Measurements from ENCODE around the gene ZNF576. TPM values are rescaled to one million over a fixed set of nuclear protein-coding genes. Genes with fewer than 3 reads are reported as not detected.

Gene ZNF576
- total RNA-seq, 4 donors from 2014 or later, result 12.3 to 15.0 (median 13.3) TPM

DNA sequence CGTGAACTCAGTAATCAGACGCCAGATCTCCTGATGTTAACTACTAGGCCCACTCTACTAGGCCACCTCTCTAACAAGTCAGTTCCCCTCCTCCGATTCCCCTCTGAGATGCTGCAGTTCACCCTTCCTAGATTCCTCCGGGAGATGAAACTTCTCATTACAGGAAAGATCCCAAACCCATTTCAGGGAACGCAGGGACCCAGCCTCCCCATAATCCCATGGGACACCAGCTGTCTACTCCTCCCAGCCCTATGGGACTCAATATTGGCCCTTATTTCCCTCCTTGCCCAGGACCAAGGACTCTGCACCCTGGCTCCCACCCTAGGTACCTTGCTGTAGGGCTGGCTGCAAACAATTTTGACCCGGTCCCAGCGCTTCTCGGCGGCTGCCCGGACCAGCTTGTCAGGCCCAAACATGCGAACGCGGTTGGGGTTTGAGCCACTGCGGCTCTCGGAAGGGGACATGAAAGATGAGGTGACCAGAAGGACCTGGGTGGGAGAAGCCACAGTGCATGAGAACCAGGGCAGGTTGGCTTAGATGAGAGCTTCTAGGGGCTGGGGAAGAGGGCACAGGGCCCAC, 42.0 kb upstream of the ZNF576 start:
- TF ChIP-seq, protein P1, sequence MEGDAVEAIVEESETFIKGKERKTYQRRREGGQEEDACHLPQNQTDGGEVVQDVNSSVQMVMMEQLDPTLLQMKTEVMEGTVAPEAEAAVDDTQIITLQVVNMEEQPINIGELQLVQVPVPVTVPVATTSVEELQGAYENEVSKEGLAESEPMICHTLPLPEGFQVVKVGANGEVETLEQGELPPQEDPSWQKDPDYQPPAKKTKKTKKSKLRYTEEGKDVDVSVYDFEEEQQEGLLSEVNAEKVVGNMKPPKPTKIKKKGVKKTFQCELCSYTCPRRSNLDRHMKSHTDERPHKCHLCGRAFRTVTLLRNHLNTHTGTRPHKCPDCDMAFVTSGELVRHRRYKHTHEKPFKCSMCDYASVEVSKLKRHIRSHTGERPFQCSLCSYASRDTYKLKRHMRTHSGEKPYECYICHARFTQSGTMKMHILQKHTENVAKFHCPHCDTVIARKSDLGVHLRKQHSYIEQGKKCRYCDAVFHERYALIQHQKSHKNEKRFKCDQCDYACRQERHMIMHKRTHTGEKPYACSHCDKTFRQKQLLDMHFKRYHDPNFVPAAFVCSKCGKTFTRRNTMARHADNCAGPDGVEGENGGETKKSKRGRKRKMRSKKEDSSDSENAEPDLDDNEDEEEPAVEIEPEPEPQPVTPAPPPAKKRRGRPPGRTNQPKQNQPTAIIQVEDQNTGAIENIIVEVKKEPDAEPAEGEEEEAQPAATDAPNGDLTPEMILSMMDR (IDR thresholded peaks at IDR 0.05), result no peak
- ATAC-seq (ENCODE audit: low FRiP score) (no peak), DNase-seq (ENCODE audit: low spot score) (no peak)

DNA sequence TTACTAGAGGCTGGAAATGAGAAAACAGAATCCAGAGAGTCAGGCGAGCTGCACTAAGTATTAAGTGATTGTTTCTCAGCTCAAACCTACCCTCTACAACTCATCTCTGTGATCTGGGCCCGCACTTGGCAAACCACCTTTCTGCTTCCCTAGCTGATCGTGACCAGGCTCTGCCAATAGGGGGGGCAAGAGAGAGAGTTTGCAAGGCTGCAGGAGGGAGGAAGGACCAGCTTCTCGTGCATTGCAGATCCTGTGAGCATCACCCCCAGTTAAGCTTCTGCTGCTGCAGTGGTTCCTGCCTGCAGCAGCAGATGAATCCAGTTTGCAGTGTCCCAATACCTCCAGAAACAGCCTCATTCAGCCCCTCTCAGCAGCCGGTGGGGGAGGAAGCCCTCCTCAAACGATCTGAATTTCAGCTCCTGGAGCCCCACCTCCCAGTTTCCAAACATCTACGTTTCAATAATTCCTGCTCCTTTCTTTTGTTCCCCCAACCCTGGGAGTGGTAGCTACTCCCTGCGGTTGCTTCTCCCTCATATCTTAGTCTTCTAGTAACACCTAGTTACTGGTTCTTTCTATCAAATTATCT, 41.1 kb upstream of the ZNF576 start:
- no peak for DNase-seq (ENCODE audit: low spot score)
- ATAC-seq (ENCODE audit: low FRiP score), result no peak
- TF ChIP-seq, protein P1 (IDR thresholded peaks at IDR 0.05), result no peak

DNA sequence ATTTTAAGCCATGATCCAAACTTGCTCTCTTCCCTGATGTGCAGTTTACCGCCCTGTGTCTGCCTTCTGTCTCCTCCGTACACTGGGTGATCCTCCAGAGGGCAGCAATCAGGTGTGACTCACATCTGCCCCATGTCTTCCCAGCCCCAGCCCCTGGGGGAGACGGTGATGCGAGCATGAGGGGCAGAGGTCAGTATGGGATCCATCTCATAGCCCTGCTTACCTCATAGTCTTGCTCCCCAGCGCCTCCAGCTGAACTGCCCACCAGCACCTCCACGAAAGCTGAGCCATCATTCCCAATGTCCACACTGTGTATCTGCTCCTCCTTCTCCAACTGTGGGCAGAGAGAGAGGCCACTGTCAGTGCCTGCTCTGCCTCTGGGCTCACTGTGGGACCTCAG, 35.7 kb upstream of the ZNF576 start:
- ATAC-seq (ENCODE audit: low FRiP score) (no peak), DNase-seq (ENCODE audit: low spot score) (no peak)
- TF ChIP-seq, protein P1 (IDR thresholded peaks at IDR 0.05), result no peak

DNA sequence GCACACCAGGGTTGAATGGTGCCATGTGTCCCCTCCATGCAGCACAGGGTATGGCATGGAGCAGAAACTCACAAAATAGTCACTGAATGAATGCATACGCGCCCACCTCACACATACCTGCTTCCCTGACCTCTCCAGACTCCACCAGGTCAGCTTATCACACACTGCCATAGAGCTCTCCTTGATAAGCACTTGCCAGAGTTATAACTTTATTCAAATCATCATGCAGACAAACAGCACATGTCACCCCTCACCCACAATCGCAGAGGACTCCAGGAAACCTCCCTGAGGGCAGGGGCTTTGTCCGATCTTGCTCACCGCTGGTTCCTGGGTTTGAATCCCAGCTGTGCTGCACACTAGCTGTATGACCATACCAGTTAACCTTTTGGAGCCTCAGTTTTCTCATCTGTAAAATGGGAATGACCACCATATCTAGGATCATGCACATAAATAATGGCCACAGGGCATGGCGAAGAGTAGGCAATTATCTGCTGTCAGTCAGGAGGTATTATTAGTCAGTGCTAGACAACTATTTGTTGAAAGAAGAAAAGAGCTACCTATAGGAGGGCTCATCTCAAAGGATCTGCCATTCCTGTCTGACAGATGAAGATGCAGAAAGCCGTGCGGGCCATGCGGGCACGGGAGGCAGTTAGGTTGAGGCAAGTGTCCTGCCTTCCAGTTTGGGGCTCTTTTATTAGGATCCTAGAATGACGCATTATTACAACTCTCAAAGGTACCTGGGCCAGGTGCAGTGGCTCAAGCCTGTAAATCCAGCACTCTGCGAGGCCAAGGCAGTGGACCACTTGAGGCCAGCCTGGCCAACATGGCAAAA, 35.0 kb upstream of the ZNF576 start:
- TF ChIP-seq, protein P1 (IDR thresholded peaks at IDR 0.05), result no peak
- no peak for ATAC-seq (ENCODE audit: low FRiP score)
- DNase-seq (ENCODE audit: low spot score), result no peak

DNA sequence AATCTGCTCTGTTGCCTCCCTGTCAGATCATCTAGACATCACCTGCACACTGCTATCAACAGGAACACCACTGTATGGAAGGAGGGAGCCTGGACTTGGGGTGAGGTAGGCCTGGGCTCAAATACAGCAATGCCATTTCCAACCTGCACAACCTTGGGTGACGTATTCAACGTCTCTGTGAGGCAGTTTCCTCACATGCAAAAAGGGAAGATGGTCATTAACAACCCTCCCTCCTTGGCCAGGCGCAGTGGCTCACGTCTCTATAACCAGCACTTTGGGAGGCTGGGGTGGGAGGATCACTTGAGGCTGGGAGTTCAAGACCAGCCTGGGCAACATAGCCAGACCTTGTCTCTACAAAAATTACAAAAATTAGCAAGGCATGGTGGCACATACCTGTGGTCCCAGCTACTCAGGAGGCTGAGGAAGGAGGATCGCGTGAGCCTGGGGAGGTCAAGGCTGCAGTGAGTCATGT, 34.1 kb upstream of the ZNF576 start:
- TF ChIP-seq, protein P1 (IDR thresholded peaks at IDR 0.05), result no peak
- no peak for ATAC-seq (ENCODE audit: low FRiP score)

DNA sequence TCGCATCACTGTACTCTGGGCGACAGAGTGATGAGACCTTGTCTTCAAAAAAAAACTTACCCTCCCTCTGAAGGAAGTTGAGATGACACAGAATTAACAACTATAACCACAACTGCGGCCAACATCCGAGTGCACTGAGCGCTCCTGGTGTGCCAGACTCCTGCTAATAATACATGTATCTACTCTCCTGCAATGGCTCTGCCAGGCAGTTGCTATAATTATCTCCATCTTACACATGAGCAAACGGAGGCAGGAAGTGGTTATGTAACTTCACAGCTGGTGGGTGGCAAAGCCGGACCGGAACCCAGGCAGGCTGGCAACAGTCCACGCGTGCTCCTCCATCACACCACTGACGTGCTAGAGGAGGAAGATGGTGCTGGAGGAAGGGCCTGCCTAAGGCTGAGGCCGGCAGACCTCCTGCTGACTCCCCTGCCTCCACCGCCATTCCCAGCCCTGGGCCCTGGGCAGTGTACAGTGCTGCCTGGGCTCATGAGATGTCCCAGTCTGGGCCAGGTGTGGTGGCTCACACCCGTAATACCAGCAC, 33.6 kb upstream of the ZNF576 start:
- DNase-seq (ENCODE audit: low spot score), result peak; percentile 30
- TF ChIP-seq, protein P1 (IDR thresholded peaks at IDR 0.05), result no peak
- ATAC-seq (ENCODE audit: low FRiP score), result peak; percentile 41

More for the DNA sequence above, 34.1 kb upstream of the ZNF576 start:
- no peak for DNase-seq (ENCODE audit: low spot score)

Data from omental fat pad (tissue), 4 donors.